ENCODE measurements around the gene SPSB2.
A peak's percentile ranks its signal among the peaks of the same experiment; 100 is the strongest.

Gene SPSB2

GRCh38 chr12:6827437-6827911, 45.6 kb downstream of the SPSB2 start:
- TF ChIP-seq USF1 (IDR thresholded peaks at IDR 0.05) (peak; percentile 83), MAX (IDR thresholded peaks at IDR 0.05) (0 out of 2 replicates have a peak, but pooled peaks have one; percentile 39), TCF12 (IDR thresholded peaks at IDR 0.05; ENCODE audit: low read depth) (no peak), RAD21 (IDR thresholded peaks at IDR 0.05; ENCODE audit: low read depth) (no peak), ZBTB7A (IDR thresholded peaks at IDR 0.05; ENCODE audit: low read depth) (0 out of 2 replicates have a peak, but pooled peaks have one; percentile 11), CEBPB (IDR thresholded peaks at IDR 0.05) (no peak), EP300 (IDR thresholded peaks at IDR 0.05; ENCODE audit: borderline replicate concordance) (no peak), EGR1 (IDR thresholded peaks at IDR 0.05) (0 out of 2 replicates have a peak, but pooled peaks have one; percentile 47), FOXM1 (IDR thresholded peaks at IDR 0.05; ENCODE audit: borderline replicate concordance, low read depth) (no peak)

GRCh38 chr12:6826734-6827436, 46.2 kb downstream of the SPSB2 start:
- no peak for TF ChIP-seq REST (IDR thresholded peaks at IDR 0.05; ENCODE audit: low read depth)
- TF ChIP-seq RAD21 (IDR thresholded peaks at IDR 0.05; ENCODE audit: low read depth), result no peak
- TF ChIP-seq CREB1 (IDR thresholded peaks at IDR 0.05; ENCODE audit: low read depth), result no peak
- no peak for TF ChIP-seq ZBTB7A (IDR thresholded peaks at IDR 0.05; ENCODE audit: low read depth)
- TF ChIP-seq USF1 (IDR thresholded peaks at IDR 0.05), result no peak
- TF ChIP-seq CEBPB (IDR thresholded peaks at IDR 0.05), result no peak
- no peak for TF ChIP-seq TAF1 (IDR thresholded peaks at IDR 0.05; ENCODE audit: low read depth)
- TF ChIP-seq YY1 (IDR thresholded peaks at IDR 0.05; ENCODE audit: low read depth), result no peak
- no peak for TF ChIP-seq EP300 (IDR thresholded peaks at IDR 0.05; ENCODE audit: borderline replicate concordance)

GRCh38 chr12:6826125-6826733, 46.9 kb downstream of the SPSB2 start:
- TF ChIP-seq RAD21 (IDR thresholded peaks at IDR 0.05; ENCODE audit: low read depth) (no peak), USF1 (IDR thresholded peaks at IDR 0.05) (no peak), CREB1 (IDR thresholded peaks at IDR 0.05; ENCODE audit: low read depth) (no peak), TCF12 (IDR thresholded peaks at IDR 0.05; ENCODE audit: low read depth) (no peak), TEAD4 (IDR thresholded peaks at IDR 0.05) (no peak), YY1 (IDR thresholded peaks at IDR 0.05; ENCODE audit: low read depth) (no peak), FOXM1 (IDR thresholded peaks at IDR 0.05; ENCODE audit: borderline replicate concordance, low read depth) (no peak), CEBPB (IDR thresholded peaks at IDR 0.05) (no peak), NFIC (IDR thresholded peaks at IDR 0.05) (no peak), EGR1 (IDR thresholded peaks at IDR 0.05) (no peak), EP300 (IDR thresholded peaks at IDR 0.05; ENCODE audit: borderline replicate concordance) (no peak), REST (IDR thresholded peaks at IDR 0.05; ENCODE audit: low read depth) (no peak), ZBTB7A (IDR thresholded peaks at IDR 0.05; ENCODE audit: low read depth) (no peak), TAF1 (IDR thresholded peaks at IDR 0.05; ENCODE audit: low read depth) (no peak), MAX (IDR thresholded peaks at IDR 0.05) (no peak)

GRCh38 chr12:6825398-6826124, 47.5 kb downstream of the SPSB2 start:
- peak; percentile 79 for TF ChIP-seq TEAD4 (IDR thresholded peaks at IDR 0.05)
- no peak for TF ChIP-seq TAF1 (IDR thresholded peaks at IDR 0.05; ENCODE audit: low read depth)
- TF ChIP-seq YY1 (IDR thresholded peaks at IDR 0.05; ENCODE audit: low read depth), result no peak
- TF ChIP-seq RAD21 (IDR thresholded peaks at IDR 0.05; ENCODE audit: low read depth), result peak; percentile 99
